HEK293 (cell line): Measurements from ENCODE around the gene LDB2.
"Not testable (repeated sequence)": the region's sequence is repeated elsewhere in the genome, so short reads cannot be mapped to it uniquely, and the experiment has no call there.

Experiments used
- CTCF ChIA-PET: fragments of 350-600 bp; formaldehyde crosslinking; extraction: SDS; loops from one replicate; lab custom pipeline; 2021; ENCODE audit warnings: antibody characterized with exemption; lab: Yijun Ruan, JAX
- POLR2A ChIA-PET: fragments of 300-600 bp; formaldehyde crosslinking; extraction: SDS; loops from one replicate; lab custom pipeline; 2020; ENCODE audit warnings: antibody characterized with exemption, inconsistent platforms; lab: Yijun Ruan, JAX
- H3K27ac ChIP-seq: fragments of 200-500 bp; sonication (Bioruptor generic); 2 replicates; pipeline ENCODE4 v1.5.1; 2014; ENCODE audit warnings: low read depth, low read length, control low read depth, inconsistent platforms; ENCODE audit errors: extremely low read depth
- H3K36me3 ChIP-seq, 2 experiments: fragments of 200-500 bp in 1 of 2; sonication (Bioruptor generic) in 1 of 2; 1 replicate in 1 of 2; 2 replicates in 1 of 2; pipeline ENCODE4 v1.5.1; 2014 to 2017; ENCODE audit warnings: inconsistent platforms in 2 of 2, low read length in 2 of 2; ENCODE audit not compliant: control insufficient read depth in 2 of 2, insufficient read depth in 1 of 2
- H3K4me1 ChIP-seq: fragments of 200-500 bp; sonication (Bioruptor generic); 2 replicates; pipeline ENCODE4 v1.5.1; 2014; ENCODE audit warnings: mild to moderate bottlenecking, low read length, inconsistent platforms; ENCODE audit not compliant: control insufficient read depth, insufficient read depth
- H3K4me3 ChIP-seq: 2 replicates; pipeline ENCODE4 v1.5.1; 2011; ENCODE audit warnings: low read depth, mild to moderate bottlenecking, control low read depth, low read length, moderate library complexity
- H3K9me3 ChIP-seq: fragments of 200-500 bp; sonication (Bioruptor generic); 2 replicates; pipeline ENCODE4 v1.5.1; 2014; ENCODE audit warnings: low read depth, low read length, inconsistent platforms; ENCODE audit not compliant: control insufficient read depth, insufficient read depth
- ATF2 ChIP-seq: fragments of 450-650 bp; formaldehyde crosslinking; IDR thresholded peaks from 2 replicates; pipeline ENCODE4 v1.5.1; 2016; ENCODE audit warnings: missing biosample characterization, missing genetic modification characterization, low read depth
- KLF1 ChIP-seq: fragments of 450-650 bp; formaldehyde crosslinking; IDR thresholded peaks from 2 replicates; pipeline ENCODE4 v1.5.1; 2016; ENCODE audit warnings: missing biosample characterization, missing genetic modification characterization
- KLF9 ChIP-seq: fragments of 450-650 bp; formaldehyde crosslinking; IDR thresholded peaks from 2 replicates; pipeline ENCODE4 v1.5.1; 2016; ENCODE audit warnings: missing biosample characterization, missing genetic modification characterization, low read depth
- ZFP3 ChIP-seq: fragments of 450-650 bp; formaldehyde crosslinking; IDR thresholded peaks from 2 replicates; pipeline ENCODE4 v1.5.1; 2016; ENCODE audit warnings: low read depth, missing biosample characterization, missing genetic modification characterization
- ZNF10 ChIP-seq: fragments of 450-650 bp; formaldehyde crosslinking; IDR thresholded peaks from 2 replicates; pipeline ENCODE4 v1.5.1; 2017; ENCODE audit warnings: missing biosample characterization, missing genetic modification characterization
- ZNF146 ChIP-seq: fragments of 450-650 bp; formaldehyde crosslinking; IDR thresholded peaks from 2 replicates; pipeline ENCODE4 v1.5.1; 2016; ENCODE audit warnings: missing biosample characterization, missing genetic modification characterization
- ZNF239 ChIP-seq: fragments of 450-650 bp; formaldehyde crosslinking; IDR thresholded peaks from 2 replicates; pipeline ENCODE4 v1.5.1; 2016; ENCODE audit warnings: missing biosample characterization, missing genetic modification characterization
- ZNF449 ChIP-seq: fragments of 450-650 bp; formaldehyde crosslinking; IDR thresholded peaks from 2 replicates; pipeline ENCODE4 v1.5.1; 2017; ENCODE audit warnings: missing biosample characterization, mild to moderate bottlenecking, missing genetic modification characterization, moderate library complexity
- ZNF544 ChIP-seq: fragments of 450-650 bp; formaldehyde crosslinking; IDR thresholded peaks from 2 replicates; pipeline ENCODE4 v1.5.0; 2017; ENCODE audit warnings: missing biosample characterization, missing genetic modification characterization
- ZNF600 ChIP-seq: fragments of 450-650 bp; formaldehyde crosslinking; IDR thresholded peaks from 2 replicates; pipeline ENCODE4 v1.5.1; 2016; ENCODE audit warnings: missing biosample characterization, missing genetic modification characterization
- ZNF623 ChIP-seq: fragments of 450-650 bp; formaldehyde crosslinking; IDR thresholded peaks from 2 replicates; pipeline ENCODE4 v1.5.1; 2016; ENCODE audit warnings: missing biosample characterization, missing genetic modification characterization
- ZNF645 ChIP-seq: fragments of 450-650 bp; formaldehyde crosslinking; IDR thresholded peaks from 2 replicates; pipeline ENCODE4; 2016; ENCODE audit warnings: missing biosample characterization, missing genetic modification characterization
- ZNF776 ChIP-seq: fragments of 450-650 bp; formaldehyde crosslinking; IDR thresholded peaks from 2 replicates; pipeline ENCODE4 v1.5.0; 2017; ENCODE audit warnings: missing biosample characterization, missing genetic modification characterization, borderline replicate concordance

LDB2 gene

GRCh38 chr4:16641971-16642370 is 256.5 kb downstream of the LDB2 start:
- CTCF ChIA-PET, result interaction anchor here (0.6 to 3.7 kb wide), 5 partner anchors 50 to 814 kb away, joined by 3 to 14 read pairs (median 3); no protein-coding TSS in a partner anchor
- no peak for TF ChIP-seq ZNF544 (tag by site-specific recombination)
- TF ChIP-seq ZNF776 (tag by site-specific recombination), result no peak
- no peak for TF ChIP-seq KLF1 (tag by site-specific recombination)
- TF ChIP-seq ZFP3, result no peak
- TF ChIP-seq ZNF623, result no peak
- Histone ChIP-seq H3K4me1 (no peaks in the 10 kb centered on the region), H3K9me3 (no peaks in the 10 kb centered on the region), H3K36me3 (no peaks in the 10 kb centered on the region), H3K27ac (no peak overlapping the region), H3K4me3 (no peak overlapping the region)
- POLR2A ChIA-PET, result no interaction called here

GRCh38 chr4:16636912-16637630 is 261.4 kb downstream of the LDB2 start:
- CTCF ChIA-PET, result no interaction called here
- TF ChIP-seq ZNF10, result no peak
- Histone ChIP-seq H3K9me3 (no peaks in the 10 kb centered on the region), H3K27ac (no peak overlapping the region), H3K36me3 (no peaks in the 10 kb centered on the region), H3K4me1 (no peaks in the 10 kb centered on the region), H3K4me3 (no peak overlapping the region)
- POLR2A ChIA-PET, result no interaction called here

- no peak overlapping the region for H3K27ac ChIP-seq
- H3K4me1 ChIP-seq, result no peaks in the 10 kb centered on the region
- CTCF ChIA-PET, result no interaction called here
- H3K4me3 ChIP-seq, result no peak overlapping the region
- POLR2A ChIA-PET, result no interaction called here
- H3K36me3 ChIP-seq, result no peaks in the 10 kb centered on the region
- H3K9me3 ChIP-seq, result no peaks in the 10 kb centered on the region
- TF ChIP-seq ZNF449 (tag by site-specific recombination) (no peak), ATF2 (no peak), ZNF239 (tag by site-specific recombination) (no peak), ZNF600 (tag by site-specific recombination) (no peak), ZNF146 (tag by site-specific recombination) (no peak), ZNF645 (tag by site-specific recombination) (no peak), KLF9 (tag by site-specific recombination) (no peak)
Measured at GRCh38 chr4:16636304-16636703, 262.1 kb downstream of the LDB2 start.

GRCh38 chr4:16629274-16629673 is 269.2 kb downstream of the LDB2 start:
- H3K36me3 ChIP-seq, CTCF ChIA-PET, POLR2A ChIA-PET, H3K27ac ChIP-seq, H3K9me3 ChIP-seq, H3K4me3 ChIP-seq, H3K4me1 ChIP-seq: not testable (repeated sequence)

GRCh38 chr4:16628835-16629234 is 269.6 kb downstream of the LDB2 start:
- H3K4me3 ChIP-seq, POLR2A ChIA-PET, CTCF ChIA-PET, H3K36me3 ChIP-seq, H3K4me1 ChIP-seq, H3K27ac ChIP-seq, H3K9me3 ChIP-seq: not testable (repeated sequence)
